T-helper 9 cell (primary cell): ENCODE results near the gene TUBB6.

Source experiments
- DNase-seq: peaks from one replicate; pipeline ENCODE4 v3.0.0-alpha.2; 2020
- total RNA-seq, 2 donors: gene quantifications; one replicate each; lab custom pipeline; 2026; lab: John Stamatoyannopoulos, UW

TUBB6 gene
- 0 to 0.35 reads per million in 2 donors for total RNA-seq

- no peak for DNase-seq
Observed at GRCh38 chr18:12307701-12308385, at the start of gene TUBB6. TSS of gene TUBB6 (plus strand) at chr18:12308241. CDS start at chr18:12308293, 52 bp downstream.

- no peak for DNase-seq
Observed at GRCh38 chr18:12258719-12259705, 49.0 kb upstream of the TUBB6 start.

GRCh38 chr18:12262748-12263147 lies 45.3 kb upstream of the TUBB6 start:
- DNase-seq = no peak

- DNase-seq = no peak
Observed at GRCh38 chr18:12264864-12265263, 43.2 kb upstream of the TUBB6 start.

GRCh38 chr18:12271376-12272235 lies 36.4 kb upstream of the TUBB6 start:
- peak; percentile 10 for DNase-seq

GRCh38 chr18:12274793-12275192 lies 33.2 kb upstream of the TUBB6 start:
- no peak for DNase-seq

- DNase-seq = no peak
Observed at GRCh38 chr18:12276736-12277554, 31.1 kb upstream of the TUBB6 start.

GRCh38 chr18:12278215-12278671 lies 29.8 kb upstream of the TUBB6 start:
- DNase-seq = no peak

- no peak for DNase-seq
Observed at GRCh38 chr18:12278741-12279682, 29.0 kb upstream of the TUBB6 start.

- DNase-seq = no peak
Observed at GRCh38 chr18:12279781-12280531, 28.1 kb upstream of the TUBB6 start.

- DNase-seq = no peak
Observed at GRCh38 chr18:12281861-12282260, 26.2 kb upstream of the TUBB6 start.

GRCh38 chr18:12282442-12283039 lies 25.5 kb upstream of the TUBB6 start:
- DNase-seq = no peak

GRCh38 chr18:12283256-12283655 lies 24.8 kb upstream of the TUBB6 start:
- no peak for DNase-seq

GRCh38 chr18:12283666-12284065 lies 24.4 kb upstream of the TUBB6 start:
- no peak for DNase-seq

GRCh38 chr18:12287131-12287681 lies 20.8 kb upstream of the TUBB6 start:
- no peak for DNase-seq

GRCh38 chr18:12287684-12288402 lies 20.2 kb upstream of the TUBB6 start:
- DNase-seq = no peak

GRCh38 chr18:12288403-12288755 lies 19.7 kb upstream of the TUBB6 start:
- DNase-seq = no peak

GRCh38 chr18:12290086-12290485 lies 18.0 kb upstream of the TUBB6 start:
- DNase-seq = no peak
